ENCODE results near the gene CCR5. TPM values are rescaled to one million over a fixed set of nuclear protein-coding genes. Genes with fewer than 3 reads are reported as not detected.
A peak's percentile ranks its signal among the peaks of the same experiment; 100 is the strongest.
"Not testable (repeated sequence)": the region's sequence is repeated elsewhere in the genome, so short reads cannot be mapped to it uniquely, and the experiment has no call there.

CCR5 gene
- total RNA-seq (2014; rRNA removed; shearing (Covaris generic); ENCODE audit: low replicate concordance), result not detected in 2 replicates

GRCh38 chr3:46370839-46371518 is at the start of gene CCR5:
TSS of gene CCR5 (plus strand) at chr3:46370946. CDS start at chr3:46372903, 1,957 bp downstream.
- Histone ChIP-seq H3K9me3 (ENCODE audit: low read length) (no peaks in the 10 kb centered on the region), H3K4me3 (ENCODE audit: low read length) (no peak within 1 kb of the TSS), H3K36me3 (ENCODE audit: insufficient read depth, low read length) (no peaks in the 10 kb centered on the region), H4K20me1 (ENCODE audit: insufficient read depth, low read depth, low read length) (no peaks in the 10 kb centered on the region), H3K9me2 (replicated peaks; ENCODE audit: insufficient read depth, low read length) (no peaks in the 10 kb centered on the region), H3K79me2 (ENCODE audit: low read length) (no peaks in the 10 kb centered on the region), H3K27me3 (ENCODE audit: low read length) (0 out of 2 replicates have a peak, but pooled peaks cover 3% of the 10 kb centered on the region), H3K4me1 (ENCODE audit: low read length) (no peaks in the 10 kb centered on the region), H3K27ac (ENCODE audit: low read length) (no peak within 1 kb of the TSS), H2AFZ (ENCODE audit: low read length) (no peak within 1 kb of the TSS), H3K4me2 (ENCODE audit: low read depth, low read length, poor library complexity, severe bottlenecking) (no peak within 1 kb of the TSS), H3K9ac (ENCODE audit: low read length) (no peak within 1 kb of the TSS)
- no peak for DNase-seq

DNA sequence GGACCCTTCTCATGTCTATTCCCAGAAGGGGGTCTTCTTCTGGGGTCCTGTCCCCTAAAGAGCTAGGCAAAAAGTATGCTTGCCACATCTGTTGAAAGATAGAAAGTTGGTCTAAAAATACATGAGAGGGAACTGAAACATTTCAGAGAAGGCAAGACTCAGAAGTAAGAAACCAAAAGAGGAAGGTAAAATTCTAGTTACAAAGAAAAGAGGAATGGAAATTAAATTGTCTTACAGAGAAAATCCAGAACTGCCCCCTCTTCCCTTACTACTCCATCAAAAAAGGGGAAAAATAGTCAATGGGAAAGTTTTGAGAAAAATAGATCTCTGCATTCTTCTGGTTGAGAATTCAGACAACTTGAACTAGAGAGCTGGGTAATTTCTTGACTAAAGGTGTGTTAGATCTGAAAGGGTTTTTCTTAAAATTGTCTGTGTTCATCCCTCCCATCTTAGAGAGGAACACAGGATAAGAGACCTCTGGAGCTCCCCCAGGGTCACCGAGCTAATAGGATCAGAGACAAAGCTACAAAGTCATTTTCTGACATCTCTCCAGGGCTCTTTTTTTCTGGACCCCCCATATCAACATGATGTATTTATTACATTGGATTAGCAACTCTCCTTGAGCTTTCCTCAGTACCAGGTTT is 49.2 kb upstream of the CCR5 start:
- no peaks in the 10 kb centered on the region for H3K9me2 ChIP-seq (replicated peaks; ENCODE audit: insufficient read depth, low read length)
- no peaks in the 10 kb centered on the region for H3K79me2 ChIP-seq (ENCODE audit: low read length)
- H2AFZ ChIP-seq (ENCODE audit: low read length), result no peak overlapping the region
- DNase-seq, result peak; percentile 61
- H3K36me3 ChIP-seq (ENCODE audit: insufficient read depth, low read length), result no peaks in the 10 kb centered on the region
- H3K9ac ChIP-seq (ENCODE audit: low read length), result no peak overlapping the region
- H3K27ac ChIP-seq (ENCODE audit: low read length), result no peak overlapping the region
- H3K9me3 ChIP-seq (ENCODE audit: low read length), result no peaks in the 10 kb centered on the region
- H3K4me3 ChIP-seq (ENCODE audit: low read length), result no peak overlapping the region
- H3K4me1 ChIP-seq (ENCODE audit: low read length), result peaks cover 18% of the 10 kb centered on the region
- no peaks in the 10 kb centered on the region; the same call in 1 of the 2 replicates for H3K27me3 ChIP-seq (ENCODE audit: low read length)
- H3K4me2 ChIP-seq (ENCODE audit: low read depth, low read length, poor library complexity, severe bottlenecking), result peak overlapping the region; percentile 38
- no peaks in the 10 kb centered on the region for H4K20me1 ChIP-seq (ENCODE audit: insufficient read depth, low read depth, low read length)

DNA sequence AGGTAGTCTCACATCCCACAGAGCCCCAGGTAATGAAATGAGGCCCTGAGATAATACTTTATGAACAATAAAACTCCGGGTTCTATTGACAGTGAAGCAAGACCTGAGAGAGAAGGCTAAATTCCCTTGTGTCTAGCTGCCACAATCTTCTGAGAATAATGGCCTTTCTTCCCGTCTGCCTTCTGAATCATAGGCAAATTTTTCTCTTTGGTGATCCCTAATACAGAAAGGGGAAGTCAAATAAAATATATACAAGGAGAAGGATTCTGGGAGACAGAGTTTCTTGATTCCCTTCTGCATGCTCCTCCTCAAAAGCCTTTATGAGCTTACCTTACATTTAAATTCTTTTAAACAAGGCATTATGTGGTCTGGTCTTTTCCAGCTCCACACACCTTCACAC is 46.7 kb upstream of the CCR5 start:
- H3K27me3 ChIP-seq (ENCODE audit: low read length), result no peaks in the 10 kb centered on the region; the same call in 1 of the 2 replicates
- no peaks in the 10 kb centered on the region for H3K79me2 ChIP-seq (ENCODE audit: low read length)
- no peak for DNase-seq
- H3K27ac ChIP-seq (ENCODE audit: low read length), result no peak overlapping the region
- no peaks in the 10 kb centered on the region for H3K36me3 ChIP-seq (ENCODE audit: insufficient read depth, low read length)
- H4K20me1 ChIP-seq (ENCODE audit: insufficient read depth, low read depth, low read length), result no peaks in the 10 kb centered on the region
- no peak overlapping the region for H2AFZ ChIP-seq (ENCODE audit: low read length)
- H3K4me3 ChIP-seq (ENCODE audit: low read length), result no peak overlapping the region
- H3K9me2 ChIP-seq (replicated peaks; ENCODE audit: insufficient read depth, low read length), result no peaks in the 10 kb centered on the region
- no peak overlapping the region for H3K9ac ChIP-seq (ENCODE audit: low read length)
- no peak overlapping the region for H3K4me2 ChIP-seq (ENCODE audit: low read depth, low read length, poor library complexity, severe bottlenecking)
- no peaks in the 10 kb centered on the region for H3K9me3 ChIP-seq (ENCODE audit: low read length)
- H3K4me1 ChIP-seq (ENCODE audit: low read length), result peaks cover 18% of the 10 kb centered on the region

DNA sequence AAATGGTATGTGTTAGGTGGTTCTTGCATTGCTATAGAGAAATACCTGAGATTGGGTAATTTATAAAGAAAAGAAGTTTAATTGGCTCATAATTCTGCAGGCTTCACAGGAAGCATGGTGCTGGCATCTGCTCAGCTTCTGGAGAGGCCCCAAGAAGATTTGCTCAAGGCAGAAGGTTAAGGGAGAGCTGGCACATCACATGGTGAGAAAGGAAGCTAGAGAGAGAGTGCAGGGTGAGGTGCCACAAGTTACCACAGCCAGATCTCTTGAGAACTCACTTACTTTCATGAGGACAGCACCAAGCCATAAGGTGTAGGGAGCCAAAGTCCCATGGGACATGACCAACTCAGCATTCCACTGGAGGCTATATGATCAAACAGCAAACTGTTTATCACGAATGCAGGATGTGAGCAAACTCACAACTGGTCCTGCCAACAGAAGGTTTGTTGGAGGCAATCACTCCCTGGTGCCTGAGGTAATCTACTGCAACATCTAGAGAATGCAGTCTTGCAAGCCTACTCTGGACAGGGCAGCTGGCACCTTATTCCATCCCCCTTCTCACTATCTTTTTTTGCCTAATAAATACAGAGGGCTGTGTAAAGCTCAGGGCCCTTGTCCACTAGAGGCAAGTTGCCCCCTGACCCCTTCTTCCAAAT is 45.0 kb upstream of the CCR5 start:
- Histone ChIP-seq H3K4me2 (ENCODE audit: low read depth, low read length, poor library complexity, severe bottlenecking) (no peak overlapping the region), H3K27ac (ENCODE audit: low read length) (no peak overlapping the region), H4K20me1 (ENCODE audit: insufficient read depth, low read depth, low read length) (no peaks in the 10 kb centered on the region), H3K4me1 (ENCODE audit: low read length) (peaks cover 18% of the 10 kb centered on the region), H3K9me2 (replicated peaks; ENCODE audit: insufficient read depth, low read length) (no peaks in the 10 kb centered on the region), H3K27me3 (ENCODE audit: low read length) (no peaks in the 10 kb centered on the region; the same call in 1 of the 2 replicates), H3K36me3 (ENCODE audit: insufficient read depth, low read length) (no peaks in the 10 kb centered on the region), H3K79me2 (ENCODE audit: low read length) (no peaks in the 10 kb centered on the region), H3K9me3 (ENCODE audit: low read length) (no peaks in the 10 kb centered on the region), H3K9ac (ENCODE audit: low read length) (no peak overlapping the region), H3K4me3 (ENCODE audit: low read length) (no peak overlapping the region), H2AFZ (ENCODE audit: low read length) (no peak overlapping the region)
- no peak for DNase-seq

GRCh38 chr3:46330676-46331075 is 40.1 kb upstream of the CCR5 start:
- DNase-seq; H3K27me3 ChIP-seq (ENCODE audit: low read length); H3K9me3 ChIP-seq (ENCODE audit: low read length); H3K4me2 ChIP-seq (ENCODE audit: low read depth, low read length, poor library complexity, severe bottlenecking); H3K27ac ChIP-seq (ENCODE audit: low read length); H3K9me2 ChIP-seq (replicated peaks; ENCODE audit: insufficient read depth, low read length); H3K4me3 ChIP-seq (ENCODE audit: low read length); H3K9ac ChIP-seq (ENCODE audit: low read length); H4K20me1 ChIP-seq (ENCODE audit: insufficient read depth, low read depth, low read length); H2AFZ ChIP-seq (ENCODE audit: low read length); H3K4me1 ChIP-seq (ENCODE audit: low read length); H3K36me3 ChIP-seq (ENCODE audit: insufficient read depth, low read length); H3K79me2 ChIP-seq (ENCODE audit: low read length): not testable (repeated sequence)

GRCh38 chr3:46334741-46335478 is 35.8 kb upstream of the CCR5 start:
- H3K36me3 ChIP-seq (ENCODE audit: insufficient read depth, low read length), result no peaks in the 10 kb centered on the region
- H3K27ac ChIP-seq (ENCODE audit: low read length), result no peak overlapping the region
- no peak overlapping the region for H3K9ac ChIP-seq (ENCODE audit: low read length)
- no peaks in the 10 kb centered on the region for H4K20me1 ChIP-seq (ENCODE audit: insufficient read depth, low read depth, low read length)
- H3K79me2 ChIP-seq (ENCODE audit: low read length), result no peaks in the 10 kb centered on the region
- no peaks in the 10 kb centered on the region for H3K27me3 ChIP-seq (ENCODE audit: low read length)
- no peaks in the 10 kb centered on the region for H3K4me1 ChIP-seq (ENCODE audit: low read length)
- no peaks in the 10 kb centered on the region for H3K9me2 ChIP-seq (replicated peaks; ENCODE audit: insufficient read depth, low read length)
- no peak overlapping the region for H2AFZ ChIP-seq (ENCODE audit: low read length)
- H3K9me3 ChIP-seq (ENCODE audit: low read length), result 0 out of 2 replicates have a peak, but pooled peaks cover 4% of the 10 kb centered on the region
- no peak for DNase-seq
- no peak overlapping the region for H3K4me3 ChIP-seq (ENCODE audit: low read length)
- no peak overlapping the region for H3K4me2 ChIP-seq (ENCODE audit: low read depth, low read length, poor library complexity, severe bottlenecking)

DNA sequence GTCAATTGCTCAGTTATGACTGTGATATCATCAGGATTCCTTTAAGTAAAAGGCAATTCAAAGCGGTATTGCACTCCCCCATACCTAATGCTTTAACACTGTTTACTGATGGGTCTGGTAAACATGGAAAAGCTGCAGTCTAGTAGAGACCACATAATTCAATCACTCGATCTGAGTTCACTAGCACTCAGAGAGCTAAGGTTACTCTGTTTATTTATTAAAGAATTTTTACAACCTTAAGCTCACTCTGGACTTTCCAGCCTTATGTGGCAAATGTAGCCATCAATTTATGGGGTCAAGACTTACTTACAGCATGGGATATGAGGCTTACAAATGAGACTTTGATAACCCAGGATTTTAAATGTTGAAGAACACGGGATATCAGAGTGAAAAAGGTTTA is 35.2 kb upstream of the CCR5 start:
- DNase-seq, result no peak
- H3K27ac ChIP-seq (ENCODE audit: low read length), result no peak overlapping the region
- H3K4me2 ChIP-seq (ENCODE audit: low read depth, low read length, poor library complexity, severe bottlenecking), result no peak overlapping the region
- H3K4me3 ChIP-seq (ENCODE audit: low read length), result no peak overlapping the region
- H3K9me3 ChIP-seq (ENCODE audit: low read length), result 0 out of 2 replicates have a peak, but pooled peaks cover 4% of the 10 kb centered on the region
- H3K79me2 ChIP-seq (ENCODE audit: low read length), result no peaks in the 10 kb centered on the region
- H4K20me1 ChIP-seq (ENCODE audit: insufficient read depth, low read depth, low read length), result no peaks in the 10 kb centered on the region
- H2AFZ ChIP-seq (ENCODE audit: low read length), result no peak overlapping the region
- no peaks in the 10 kb centered on the region for H3K4me1 ChIP-seq (ENCODE audit: low read length)
- H3K9me2 ChIP-seq (replicated peaks; ENCODE audit: insufficient read depth, low read length), result no peaks in the 10 kb centered on the region
- H3K9ac ChIP-seq (ENCODE audit: low read length), result no peak overlapping the region
- no peaks in the 10 kb centered on the region for H3K27me3 ChIP-seq (ENCODE audit: low read length)
- H3K36me3 ChIP-seq (ENCODE audit: insufficient read depth, low read length), result no peaks in the 10 kb centered on the region

GRCh38 chr3:46337911-46338310 is 32.8 kb upstream of the CCR5 start:
- H3K4me1 ChIP-seq (ENCODE audit: low read length), result no peaks in the 10 kb centered on the region
- H3K9ac ChIP-seq (ENCODE audit: low read length), result no peak overlapping the region
- no peak overlapping the region for H3K27ac ChIP-seq (ENCODE audit: low read length)
- H3K4me2 ChIP-seq (ENCODE audit: low read depth, low read length, poor library complexity, severe bottlenecking), result no peak overlapping the region
- no peaks in the 10 kb centered on the region for H3K9me2 ChIP-seq (replicated peaks; ENCODE audit: insufficient read depth, low read length)
- H3K79me2 ChIP-seq (ENCODE audit: low read length), result no peaks in the 10 kb centered on the region
- 0 out of 2 replicates have a peak, but pooled peaks cover 4% of the 10 kb centered on the region for H3K9me3 ChIP-seq (ENCODE audit: low read length)
- H3K27me3 ChIP-seq (ENCODE audit: low read length), result no peaks in the 10 kb centered on the region
- H3K4me3 ChIP-seq (ENCODE audit: low read length), result no peak overlapping the region
- no peak for DNase-seq
- no peak overlapping the region for H2AFZ ChIP-seq (ENCODE audit: low read length)
- H3K36me3 ChIP-seq (ENCODE audit: insufficient read depth, low read length), result no peaks in the 10 kb centered on the region
- no peaks in the 10 kb centered on the region for H4K20me1 ChIP-seq (ENCODE audit: insufficient read depth, low read depth, low read length)

Measured in Karpas-422 (cell line).